HG03097 (cell line): Measurements from ENCODE around the gene ZGRF1.
"Not testable (repeated sequence)": the region's sequence is repeated elsewhere in the genome, so short reads cannot be mapped to it uniquely, and the experiment has no call there.

ENCODE experiments used
- ATAC-seq: cut with Tn5 transposase; IDR thresholded peaks from one replicate; pipeline ENCODE4 v1.9.1; 2021; ENCODE audit not compliant: unreplicated experiment, low FRiP score

The ZGRF1 gene

GRCh38 chr4:112562254-112562879, 74.3 kb downstream of the ZGRF1 start:
- no peak for ATAC-seq

GRCh38 chr4:112560084-112560483, 76.6 kb downstream of the ZGRF1 start:
- no peak for ATAC-seq

GRCh38 chr4:112559053-112559452, 77.7 kb downstream of the ZGRF1 start:
- no peak for ATAC-seq

GRCh38 chr4:112557676-112558411, 78.9 kb downstream of the ZGRF1 start:
- no peak for ATAC-seq

GRCh38 chr4:112554271-112554670, 82.4 kb downstream of the ZGRF1 start:
- not testable (repeated sequence) for ATAC-seq

GRCh38 chr4:112552668-112553067, 84.0 kb downstream of the ZGRF1 start:
- no peak for ATAC-seq

GRCh38 chr4:112550728-112551127, 86.0 kb downstream of the ZGRF1 start:
- ATAC-seq: no peak

- ATAC-seq: no peak
Observed at GRCh38 chr4:112546476-112546875, 90.2 kb downstream of the ZGRF1 start.

GRCh38 chr4:112545346-112545745, 91.4 kb downstream of the ZGRF1 start:
- no peak for ATAC-seq

- no peak for ATAC-seq
Observed at GRCh38 chr4:112540695-112541094, 96.0 kb downstream of the ZGRF1 start.

GRCh38 chr4:112536123-112536522, 100.6 kb downstream of the ZGRF1 start:
- ATAC-seq: no peak

- no peak for ATAC-seq
Observed at GRCh38 chr4:112532267-112532666, 104.4 kb downstream of the ZGRF1 start.

- ATAC-seq: no peak
Observed at GRCh38 chr4:112531146-112531545, 105.6 kb downstream of the ZGRF1 start.

- no peak for ATAC-seq
Observed at GRCh38 chr4:112526061-112526460, 110.6 kb downstream of the ZGRF1 start.

GRCh38 chr4:112523764-112524505, 112.8 kb downstream of the ZGRF1 start:
- peak; percentile 90 for ATAC-seq

GRCh38 chr4:112523008-112523721, 113.5 kb downstream of the ZGRF1 start:
- peak; percentile 36 for ATAC-seq

- ATAC-seq: not testable (repeated sequence)
Observed at GRCh38 chr4:112522431-112522830, 114.3 kb downstream of the ZGRF1 start.

GRCh38 chr4:112521123-112522023, 115.3 kb downstream of the ZGRF1 start:
- no peak for ATAC-seq

GRCh38 chr4:112520598-112521122, 116.0 kb downstream of the ZGRF1 start:
- no peak for ATAC-seq
